NOMO-1 (cell line): Measurements from ENCODE around the gene DHRS4.
"Not testable (repeated sequence)": the region's sequence is repeated elsewhere in the genome, so short reads cannot be mapped to it uniquely, and the experiment has no call there.

Experiments
- DNase-seq, 2 experiments: peaks; one replicate each; lab custom pipeline; 2025; ENCODE audit not compliant: unreplicated experiment in 2 of 2; lab: John Stamatoyannopoulos, UW

DHRS4 gene

DNA sequence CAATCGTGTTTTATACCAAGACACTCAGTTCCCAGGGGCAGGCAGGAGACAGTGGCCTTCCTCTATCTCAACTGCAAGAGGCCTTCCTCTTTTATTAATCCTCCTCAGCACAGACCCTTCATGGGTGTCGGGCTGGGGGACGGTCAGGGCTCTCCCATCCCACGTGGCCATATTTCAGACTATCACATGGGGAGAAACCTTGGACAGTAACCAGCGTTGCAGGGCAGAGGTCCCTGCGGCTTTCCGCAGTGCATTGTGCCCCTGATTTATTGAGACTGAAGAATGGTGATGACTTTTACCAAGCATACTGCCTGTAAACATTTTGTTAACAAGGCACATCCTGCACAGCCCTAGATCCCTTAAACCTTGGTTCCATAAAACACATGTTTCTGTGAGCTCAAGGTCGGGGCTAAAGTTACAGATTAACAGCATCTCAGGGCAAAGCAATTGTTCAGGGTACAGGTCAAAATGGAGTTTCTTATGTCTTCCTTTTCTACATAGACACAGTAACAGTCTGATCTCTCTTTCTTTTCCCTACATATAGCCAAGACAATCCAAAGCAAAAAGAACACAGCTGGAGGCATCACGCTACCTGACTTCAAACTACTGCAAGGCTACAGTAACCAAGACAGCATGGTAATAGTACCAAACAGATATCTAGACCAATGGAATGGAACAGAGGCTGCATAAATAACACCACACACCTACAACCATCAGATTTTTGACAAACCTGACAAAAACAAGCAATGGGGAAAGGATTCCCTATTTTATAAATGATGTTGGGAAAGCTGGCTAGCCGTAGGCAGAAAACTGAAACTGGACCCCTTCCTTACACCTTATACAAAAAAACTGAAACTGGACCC lies 28.6 kb downstream of the DHRS4 start:
- DNase-seq: not testable (repeated sequence)

- DNase-seq: no peak
These were observed 31.5 kb downstream of the DHRS4 start for GRCh38 chr14:23984891-23985602.

GRCh38 chr14:23988223-23988606 lies 34.6 kb downstream of the DHRS4 start:
- not testable (repeated sequence) for DNase-seq

- DNase-seq: peak; percentile 83 to 96
These were observed 35.2 kb downstream of the DHRS4 start, which contains the start of gene DHRS4L2 for GRCh38 chr14:23988607-23989363. Gene DHRS4L2, plus strand, starts transcription at chr14:23988929. Its CDS starts 19 bp downstream, at chr14:23988948.

DNA sequence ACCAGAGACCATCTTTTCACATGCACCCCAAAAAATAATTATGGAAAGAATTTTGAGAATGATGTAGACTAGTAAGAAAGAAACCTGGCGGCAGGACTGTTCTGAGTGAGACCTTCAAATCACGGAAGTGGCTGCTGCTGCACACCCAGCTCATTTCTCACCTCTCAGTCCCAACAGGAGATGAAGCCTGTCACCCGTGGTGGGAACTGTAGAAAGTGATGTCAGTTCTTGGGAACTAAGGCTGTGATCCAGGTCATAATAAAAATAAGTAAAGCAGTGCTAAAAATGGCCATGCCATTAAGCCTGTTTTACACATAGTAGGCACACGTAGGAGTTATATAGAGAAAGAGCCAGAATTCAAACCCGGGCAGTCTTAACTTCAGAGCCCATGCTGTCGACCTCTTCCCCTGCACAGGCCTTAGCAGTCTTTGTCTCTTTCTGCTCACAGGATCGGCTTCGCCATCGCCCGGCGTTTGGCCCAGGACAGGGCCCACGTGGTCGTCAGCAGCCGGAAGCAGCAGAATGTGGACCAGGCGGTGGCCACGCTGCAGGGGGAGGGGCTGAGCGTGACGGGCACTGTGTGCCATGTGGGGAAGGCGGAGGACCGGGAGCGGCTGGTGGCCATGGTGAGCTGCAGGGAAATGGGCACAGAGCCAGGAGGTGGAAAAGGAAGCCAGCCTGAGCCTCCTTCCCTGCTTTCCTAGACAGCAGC lies 36.3 kb downstream of the DHRS4 start:
- not testable (repeated sequence) for DNase-seq

DNA sequence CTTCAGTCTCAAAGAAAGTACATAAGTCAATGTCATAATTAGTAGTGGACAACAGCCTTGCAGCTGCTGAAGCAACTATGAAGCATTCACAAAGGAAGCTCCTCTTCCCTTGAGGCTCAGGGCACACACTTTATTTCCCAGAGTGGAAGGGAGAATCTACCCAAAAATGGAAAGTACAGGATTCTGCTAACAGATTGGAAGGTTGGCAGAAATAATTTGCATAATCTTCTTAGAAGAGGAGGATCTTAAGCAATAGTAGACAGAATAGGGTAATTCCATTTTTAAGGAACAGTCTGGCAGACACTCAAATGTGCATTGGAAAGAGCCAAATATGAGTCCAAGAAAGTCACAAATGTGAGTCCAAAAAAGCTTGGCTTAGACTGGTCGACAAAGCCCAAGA lies 37.4 kb downstream of the DHRS4 start:
- DNase-seq: not testable (repeated sequence)

- not testable (repeated sequence) for DNase-seq
These were observed 39.5 kb downstream of the DHRS4 start for GRCh38 chr14:23993042-23993441.

GRCh38 chr14:23996009-23996408 lies 42.4 kb downstream of the DHRS4 start:
- DNase-seq: not testable (repeated sequence)

- not testable (repeated sequence) for DNase-seq
These were observed 43.3 kb downstream of the DHRS4 start for GRCh38 chr14:23996825-23997224.

DNA sequence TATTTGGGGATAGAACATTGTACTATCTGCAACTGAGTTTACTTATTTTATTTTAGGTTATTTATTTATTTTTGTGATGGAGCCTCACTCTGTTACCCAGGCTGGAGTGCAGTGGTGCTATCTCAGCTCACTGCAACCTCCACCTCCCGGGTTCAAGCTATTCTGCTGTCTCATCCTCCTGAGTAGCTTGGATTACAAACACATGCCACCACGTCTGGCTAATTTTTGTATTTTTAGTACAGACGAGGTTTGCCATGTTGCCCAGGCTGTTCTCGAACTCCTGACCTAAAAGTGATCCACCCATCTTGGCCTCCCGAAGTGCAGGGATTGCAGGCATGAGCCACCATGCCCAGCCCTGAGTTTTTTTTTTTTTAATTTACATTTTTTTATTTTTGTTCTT lies 46.1 kb downstream of the DHRS4 start:
- DNase-seq: not testable (repeated sequence)

GRCh38 chr14:24001078-24001477 lies 47.5 kb downstream of the DHRS4 start:
- not testable (repeated sequence) for DNase-seq

DNA sequence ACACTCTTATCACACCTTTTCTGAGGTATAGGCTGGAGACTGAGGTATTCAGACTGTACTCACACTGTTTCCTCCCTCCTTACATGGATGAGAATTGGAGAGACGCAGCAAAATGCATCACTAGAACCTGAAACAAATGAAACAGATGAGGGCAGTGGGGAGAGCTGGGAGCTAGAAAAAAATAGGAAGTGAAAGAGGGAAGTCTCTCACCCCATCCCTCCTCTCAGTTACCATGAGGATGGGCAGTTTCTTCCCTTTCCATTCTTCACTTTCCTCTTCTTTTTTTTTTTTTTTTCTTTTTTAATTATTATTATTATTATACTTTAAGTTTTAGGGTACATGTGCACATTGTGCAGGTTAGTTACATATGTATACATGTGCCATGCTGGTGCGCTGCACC lies 48.1 kb downstream of the DHRS4 start:
- peak; percentile 44 to 71 for DNase-seq

DNA sequence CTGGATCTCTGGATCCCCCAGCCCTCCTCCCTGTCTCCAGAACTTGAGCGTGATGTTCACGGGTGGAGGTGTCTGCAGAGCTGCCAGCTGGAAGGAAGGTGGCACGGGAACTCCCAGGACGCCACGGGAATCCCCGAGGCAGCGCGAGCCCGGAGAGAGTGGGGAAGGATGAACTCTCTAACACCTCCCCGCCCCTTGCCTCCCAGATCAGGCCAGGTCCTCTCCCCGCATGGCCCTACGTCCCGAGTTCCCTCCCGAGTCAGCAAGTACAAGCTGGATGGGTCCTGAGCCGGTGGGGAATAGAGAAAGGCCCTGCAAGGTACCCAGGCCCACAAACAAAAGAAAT lies 52.9 kb downstream of the DHRS4 start:
- DNase-seq: not testable (repeated sequence)

- DNase-seq: peak in 1 of 2 experiments; percentile 16
These were observed 53.5 kb downstream of the DHRS4 start for GRCh38 chr14:24006817-24007652.

DNA sequence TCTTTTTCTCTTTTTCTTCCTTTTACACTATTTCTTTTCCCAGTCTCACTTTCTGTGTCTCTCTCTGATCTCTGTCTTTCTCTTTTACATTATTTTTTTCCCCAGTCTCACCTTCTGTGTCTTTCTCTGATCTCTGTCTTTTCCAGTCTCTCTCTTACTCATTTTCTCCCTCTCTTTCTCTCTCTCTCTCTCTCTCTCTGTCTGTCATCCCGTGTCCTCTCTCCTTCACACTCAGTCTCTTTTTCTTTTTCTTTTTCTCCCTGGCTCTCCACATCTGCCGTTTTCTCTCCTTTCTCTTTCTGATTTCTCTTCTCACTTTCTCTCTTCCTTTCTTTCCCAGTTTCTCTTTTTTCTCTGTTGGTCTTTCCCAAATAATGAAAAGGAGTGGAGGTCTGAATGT lies 57.5 kb downstream of the DHRS4 start:
- no peak for DNase-seq

- not testable (repeated sequence) for DNase-seq
These were observed 59.2 kb downstream of the DHRS4 start for GRCh38 chr14:24012726-24013273.

DNA sequence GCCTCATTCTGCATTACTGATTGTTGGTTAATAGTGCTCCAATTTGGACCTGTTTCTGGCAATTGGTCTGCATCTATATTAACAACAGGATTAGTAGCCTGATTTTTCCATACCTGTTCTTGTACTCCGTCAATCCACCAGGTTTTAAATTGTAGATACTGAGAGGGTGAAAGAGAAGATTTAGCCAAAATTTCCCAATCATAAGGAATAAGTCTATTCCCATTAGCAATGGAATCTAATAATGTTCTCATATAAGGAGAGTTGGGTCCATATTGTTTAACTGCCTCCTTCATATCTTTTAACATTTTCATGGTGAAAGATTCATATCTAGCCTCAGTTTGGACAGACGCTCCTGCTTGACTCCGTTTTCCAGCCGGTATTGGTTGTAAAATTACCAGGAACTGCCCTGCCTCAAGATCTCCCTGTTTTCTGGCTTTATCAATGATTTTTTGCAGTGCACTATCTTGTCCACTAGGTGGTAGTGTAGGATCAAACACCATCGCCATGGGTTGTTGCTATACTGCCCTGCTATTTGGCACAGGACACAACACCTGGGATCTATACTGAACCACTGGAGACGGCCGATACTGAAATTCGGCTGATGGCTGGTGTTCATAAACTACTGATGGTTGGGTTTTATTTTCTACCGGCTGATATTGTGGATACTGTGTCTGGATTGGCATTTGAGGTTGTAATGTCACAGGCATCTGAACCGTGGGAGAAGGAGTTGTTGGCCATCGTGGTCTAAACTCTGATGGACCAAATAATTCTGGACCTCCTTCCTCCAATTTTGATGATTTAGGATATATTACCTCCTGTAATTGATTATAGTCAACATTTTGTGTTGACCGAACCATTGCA lies 60.3 kb downstream of the DHRS4 start:
- peak; percentile 45 to 58 for DNase-seq

- DNase-seq: not testable (repeated sequence)
These were observed 62.2 kb downstream of the DHRS4 start for GRCh38 chr14:24015745-24016144.
